Panc1 (cell line): ENCODE data around the gene PMS1.

Experiments used
- POLR2AphosphoS5 ChIP-seq: IDR thresholded peaks from 2 replicates; pipeline ENCODE4 v1.6.1; 2012; ENCODE audit warnings: mild to moderate bottlenecking, low read depth, low read length, moderate library complexity
- SIN3A ChIP-seq: IDR thresholded peaks from 2 replicates; pipeline ENCODE4 v1.6.1; 2012; ENCODE audit warnings: low read depth, mild to moderate bottlenecking, low read length, moderate library complexity, borderline replicate concordance; ENCODE audit not compliant: insufficient read depth
- TCF7L2 ChIP-seq: IDR thresholded peaks from 2 replicates; pipeline ENCODE4 v1.6.1; 2011; ENCODE audit warnings: mild to moderate bottlenecking, low read depth, low read length, inconsistent platforms
- TF ChIP-seq, protein P1 (sequence below): fragments of 450-650 bp; IDR thresholded peaks from 2 replicates; pipeline ENCODE4 v1.5.1; 2017; ENCODE audit warnings: mild to moderate bottlenecking

DNA sequence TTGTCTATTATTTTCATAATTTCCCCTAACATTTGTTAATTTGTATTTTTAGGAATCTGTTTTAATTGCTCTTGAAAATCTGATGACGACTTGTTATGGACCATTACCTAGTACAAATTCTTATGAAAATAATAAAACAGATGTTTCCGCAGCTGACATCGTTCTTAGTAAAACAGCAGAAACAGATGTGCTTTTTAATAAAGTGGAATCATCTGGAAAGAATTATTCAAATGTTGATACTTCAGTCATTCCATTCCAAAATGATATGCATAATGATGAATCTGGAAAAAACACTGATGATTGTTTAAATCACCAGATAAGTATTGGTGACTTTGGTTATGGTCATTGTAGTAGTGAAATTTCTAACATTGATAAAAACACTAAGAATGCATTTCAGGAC, 69.9 kb downstream of the PMS1 start:
- TF ChIP-seq, protein P1, sequence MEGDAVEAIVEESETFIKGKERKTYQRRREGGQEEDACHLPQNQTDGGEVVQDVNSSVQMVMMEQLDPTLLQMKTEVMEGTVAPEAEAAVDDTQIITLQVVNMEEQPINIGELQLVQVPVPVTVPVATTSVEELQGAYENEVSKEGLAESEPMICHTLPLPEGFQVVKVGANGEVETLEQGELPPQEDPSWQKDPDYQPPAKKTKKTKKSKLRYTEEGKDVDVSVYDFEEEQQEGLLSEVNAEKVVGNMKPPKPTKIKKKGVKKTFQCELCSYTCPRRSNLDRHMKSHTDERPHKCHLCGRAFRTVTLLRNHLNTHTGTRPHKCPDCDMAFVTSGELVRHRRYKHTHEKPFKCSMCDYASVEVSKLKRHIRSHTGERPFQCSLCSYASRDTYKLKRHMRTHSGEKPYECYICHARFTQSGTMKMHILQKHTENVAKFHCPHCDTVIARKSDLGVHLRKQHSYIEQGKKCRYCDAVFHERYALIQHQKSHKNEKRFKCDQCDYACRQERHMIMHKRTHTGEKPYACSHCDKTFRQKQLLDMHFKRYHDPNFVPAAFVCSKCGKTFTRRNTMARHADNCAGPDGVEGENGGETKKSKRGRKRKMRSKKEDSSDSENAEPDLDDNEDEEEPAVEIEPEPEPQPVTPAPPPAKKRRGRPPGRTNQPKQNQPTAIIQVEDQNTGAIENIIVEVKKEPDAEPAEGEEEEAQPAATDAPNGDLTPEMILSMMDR: no peak
- TF ChIP-seq POLR2AphosphoS5 (no peak), TCF7L2 (no peak), SIN3A (no peak)
